Hepatocyte (in vitro differentiated cells): ENCODE data around the gene HS3ST3B1. TPM values are rescaled to one million over a fixed set of nuclear protein-coding genes. Genes with fewer than 3 reads are reported as not detected.

Source experiments
- DNase-seq: peaks from one replicate; pipeline ENCODE4 v3.0.0-alpha.2; 2016; ENCODE audit warnings: low spot score
- H2AFZ ChIP-seq: fragments of 200-600 bp; sonication (generic); 2 replicates; pipeline ENCODE4 v1.6.0; 2016; ENCODE audit warnings: antibody characterized with exemption, mild to moderate bottlenecking
- H3K27ac ChIP-seq: fragments of 200-600 bp; sonication (generic); 2 replicates; pipeline ENCODE4 v1.5.1; 2016; ENCODE audit warnings: mild to moderate bottlenecking
- H3K27me3 ChIP-seq: fragments of 200-600 bp; sonication (generic); 2 replicates; pipeline ENCODE4 v1.6.1; 2016
- H3K36me3 ChIP-seq: fragments of 200-600 bp; sonication (generic); replicated peaks from 2 replicates; pipeline ENCODE4 v1.5.1; 2016; ENCODE audit warnings: low read depth; ENCODE audit not compliant: insufficient read depth
- H3K4me1 ChIP-seq: fragments of 200-600 bp; sonication (generic); 2 replicates; pipeline ENCODE4 v1.5.1; 2016; ENCODE audit warnings: mild to moderate bottlenecking, moderate library complexity; ENCODE audit not compliant: insufficient read depth
- H3K4me2 ChIP-seq: fragments of 200-600 bp; sonication (generic); 2 replicates; pipeline ENCODE4 v1.6.0; 2016
- H3K4me3 ChIP-seq: fragments of 200-600 bp; sonication (generic); 2 replicates; pipeline ENCODE4 v1.5.1; 2016; ENCODE audit warnings: mild to moderate bottlenecking
- H3K79me2 ChIP-seq: fragments of 200-600 bp; sonication (generic); 2 replicates; pipeline ENCODE4 v1.6.0; 2017; ENCODE audit warnings: mild to moderate bottlenecking
- H3K9me2 ChIP-seq: fragments of 200-600 bp; sonication (generic); replicated peaks from 2 replicates; pipeline ENCODE4 v1.6.0; 2017; ENCODE audit warnings: mild to moderate bottlenecking; ENCODE audit not compliant: insufficient read depth
- H3K9me3 ChIP-seq: fragments of 200-600 bp; sonication (generic); 2 replicates; pipeline ENCODE4 v1.5.1; 2016; ENCODE audit warnings: low read depth, mild to moderate bottlenecking
- H4K20me1 ChIP-seq: fragments of 200-600 bp; sonication (generic); 2 replicates; pipeline ENCODE4 v1.6.0; 2016; ENCODE audit warnings: mild to moderate bottlenecking; ENCODE audit not compliant: insufficient read depth, poor library complexity, severe bottlenecking
- CTCF ChIP-seq: fragments of 200-600 bp; sonication (generic); IDR thresholded peaks from 2 replicates; pipeline ENCODE4 v1.5.1; 2016; ENCODE audit warnings: antibody characterized with exemption, mild to moderate bottlenecking; ENCODE audit not compliant: poor library complexity
- EZH2 ChIP-seq: fragments of 200-600 bp; sonication (generic); IDR thresholded peaks from 2 replicates; pipeline ENCODE4 v1.6.1; 2016; ENCODE audit warnings: antibody characterized with exemption, mild to moderate bottlenecking, borderline replicate concordance
- EZH2phosphoT487 ChIP-seq: fragments of 200-600 bp; sonication (generic); IDR thresholded peaks from one replicate; pipeline ENCODE4 v1.6.1; 2018; ENCODE audit warnings: antibody characterized with exemption, mild to moderate bottlenecking, low read depth, moderate library complexity; ENCODE audit not compliant: unreplicated experiment, severe bottlenecking
- WGBS: methylation state at CpG from one replicate; pipeline ENCODE4 v1.1.6; 2016; ENCODE audit warnings: low lambda C conversion rate; ENCODE audit errors: missing lambda C conversion rate; 5-methylcytosine and 5-hydroxymethylcytosine counted together
- polyA plus RNA-seq: library from polyadenylated mRNA; unstranded; fragments of >200 nt; fragmentation: Nextera tagmentation; extraction: Ambion mirVana; gene quantifications from 2 replicates; pipeline ENCODE4 v1.2.1, GENCODE V29; 2016
- total RNA-seq: library from RNA; depleted of rRNA; stranded (reverse); fragments of >200 nt; gene quantifications from 2 replicates; pipeline ENCODE4 v1.2.3, GENCODE V29; 2014

Gene HS3ST3B1
- total and polyA plus RNA-seq, 2 experiments from 2014 or later: 3.7 to 5.8 TPM

- Histone ChIP-seq H3K79me2 (no peaks in the 10 kb centered on the region), H3K4me2 (no peak overlapping the region), H3K36me3 (no peaks in the 10 kb centered on the region), H2AFZ (no peak overlapping the region), H3K4me3 (no peak overlapping the region), H3K4me1 (no peaks in the 10 kb centered on the region), H3K27me3 (no peaks in the 10 kb centered on the region), H3K9me2 (no peaks in the 10 kb centered on the region), H4K20me1 (no peaks in the 10 kb centered on the region), H3K27ac (no peak overlapping the region), H3K9me3 (no peaks in the 10 kb centered on the region)
- TF ChIP-seq CTCF (no peak), EZH2phosphoT487 (no peak), EZH2 (no peak)
- no peak for DNase-seq
- 65% methylated on average over 5 of the region's 5 CpGs for WGBS
Observed at GRCh38 chr17:14269473-14269872, 31.4 kb upstream of the HS3ST3B1 start.

DNA sequence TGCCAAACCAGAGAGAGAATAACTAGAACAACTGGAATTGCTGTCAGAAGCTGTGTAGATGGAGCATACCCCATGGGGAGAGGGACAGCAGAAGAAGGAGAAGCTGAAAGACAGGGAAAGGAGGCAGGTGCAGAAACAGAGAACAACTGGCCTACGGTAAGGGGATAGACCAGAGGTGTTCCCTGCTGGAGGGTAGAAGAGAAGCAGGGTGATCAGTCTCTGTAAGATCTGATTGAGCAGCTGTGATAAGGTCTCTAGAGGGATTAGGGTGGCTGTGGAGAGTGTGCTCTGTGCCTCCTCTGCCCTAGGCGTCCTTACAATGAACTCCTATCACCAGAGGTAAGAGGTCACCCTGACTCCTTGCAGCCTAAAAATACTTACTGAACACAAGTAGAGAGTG is 30.4 kb upstream of the HS3ST3B1 start:
- Histone ChIP-seq H3K4me2 (no peak overlapping the region), H3K4me3 (no peak overlapping the region), H3K4me1 (no peaks in the 10 kb centered on the region), H3K36me3 (no peaks in the 10 kb centered on the region), H3K9me3 (no peaks in the 10 kb centered on the region), H4K20me1 (no peaks in the 10 kb centered on the region), H3K27me3 (no peaks in the 10 kb centered on the region), H3K9me2 (no peaks in the 10 kb centered on the region), H3K27ac (no peak overlapping the region), H2AFZ (no peak overlapping the region), H3K79me2 (no peaks in the 10 kb centered on the region)
- DNase-seq: no peak
- WGBS: 68% methylated on average over 2 of the region's 2 CpGs
- TF ChIP-seq EZH2phosphoT487 (no peak), CTCF (no peak), EZH2 (no peak)

- no peaks in the 10 kb centered on the region for H3K36me3 ChIP-seq
- H3K9me3 ChIP-seq: no peaks in the 10 kb centered on the region
- no peak overlapping the region for H2AFZ ChIP-seq
- no peaks in the 10 kb centered on the region for H3K9me2 ChIP-seq
- no peak overlapping the region for H3K4me2 ChIP-seq
- no peak overlapping the region for H3K27ac ChIP-seq
- no peaks in the 10 kb centered on the region for H3K4me1 ChIP-seq
- TF ChIP-seq EZH2 (no peak), EZH2phosphoT487 (no peak)
- 81% methylated on average over 2 of the region's 2 CpGs for WGBS
- H3K79me2 ChIP-seq: no peaks in the 10 kb centered on the region
- DNase-seq: no peak
- H3K4me3 ChIP-seq: no peak overlapping the region
- H3K27me3 ChIP-seq: no peaks in the 10 kb centered on the region
- no peaks in the 10 kb centered on the region for H4K20me1 ChIP-seq
Observed at GRCh38 chr17:14276535-14277250, 24.2 kb upstream of the HS3ST3B1 start.

DNA sequence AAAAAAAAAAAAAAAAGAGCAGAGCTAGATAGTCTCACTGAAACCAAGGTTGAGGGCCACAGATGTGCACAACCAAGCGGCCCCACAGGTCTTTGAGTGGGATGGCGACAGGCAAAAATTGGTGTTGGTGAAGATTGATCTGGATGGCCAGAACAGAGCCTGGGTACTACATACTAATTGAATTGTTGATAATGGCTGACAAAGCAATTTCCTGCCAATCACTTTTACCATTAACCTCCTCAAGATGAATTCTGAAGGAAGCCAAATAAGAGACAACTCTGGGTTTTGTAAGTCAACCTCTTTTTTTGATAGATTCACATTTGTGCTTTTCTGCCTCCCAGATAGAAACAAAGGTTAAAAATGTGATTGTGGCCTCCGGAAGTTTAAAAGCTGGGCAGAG is 19.4 kb upstream of the HS3ST3B1 start:
- no peaks in the 10 kb centered on the region for H3K9me3 ChIP-seq
- WGBS: 65% methylated on average over 3 of the region's 3 CpGs

More for the DNA sequence above, 19.4 kb upstream of the HS3ST3B1 start:
- H3K9me2 ChIP-seq: no peaks in the 10 kb centered on the region
- no peaks in the 10 kb centered on the region for H4K20me1 ChIP-seq
- TF ChIP-seq EZH2 (no peak), EZH2phosphoT487 (no peak), CTCF (no peak)
- no peak overlapping the region for H2AFZ ChIP-seq
- H3K27me3 ChIP-seq: no peaks in the 10 kb centered on the region
- H3K4me3 ChIP-seq: no peak overlapping the region
- no peaks in the 10 kb centered on the region for H3K79me2 ChIP-seq
- no peak for DNase-seq
- no peak overlapping the region for H3K4me2 ChIP-seq
- H3K4me1 ChIP-seq: no peaks in the 10 kb centered on the region
- H3K36me3 ChIP-seq: no peaks in the 10 kb centered on the region
- no peak overlapping the region for H3K27ac ChIP-seq
